GM18861 (cell line): ENCODE results near the gene PLOD1.
A peak's percentile ranks its signal among the peaks of the same experiment; 100 is the strongest.
"Not testable (repeated sequence)": the region's sequence is repeated elsewhere in the genome, so short reads cannot be mapped to it uniquely, and the experiment has no call there.

Experiments used
- ATAC-seq: cut with Tn5 transposase; IDR thresholded peaks from one replicate; pipeline ENCODE4 v1.9.1; 2021; ENCODE audit not compliant: unreplicated experiment

The PLOD1 gene

DNA sequence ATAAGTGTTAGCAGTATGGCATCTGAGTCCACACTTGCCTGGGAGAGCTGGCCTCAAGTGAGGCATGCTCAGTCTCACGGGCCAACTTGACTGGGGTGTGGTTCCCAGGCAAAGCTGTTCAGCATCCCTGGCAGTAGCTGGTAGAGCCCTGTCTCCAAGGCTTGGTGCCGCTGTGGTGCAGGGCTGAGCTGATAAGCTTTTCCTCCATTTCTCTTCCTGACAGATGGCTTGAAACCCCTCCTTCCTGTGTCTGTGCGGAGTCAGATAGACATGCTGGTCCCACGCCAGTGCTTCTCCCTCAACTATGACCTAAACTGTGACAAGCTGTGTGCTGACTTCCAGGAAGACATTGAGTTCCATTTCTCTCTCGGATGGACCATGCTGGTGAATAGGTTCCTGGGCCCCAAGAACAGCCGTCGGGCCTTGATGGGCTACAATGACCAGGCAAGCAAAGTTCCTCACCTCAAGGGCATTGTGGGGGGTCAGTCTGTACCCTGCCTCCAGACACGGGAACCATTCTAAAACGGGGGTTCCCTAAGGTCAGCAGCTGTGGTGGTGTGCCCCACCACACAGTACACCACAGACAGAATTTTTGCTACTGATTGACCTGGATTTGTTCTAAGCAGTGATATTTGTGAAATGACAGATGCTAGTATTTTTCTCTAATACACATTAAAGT is 71.1 kb downstream of the PLOD1 start:
- ATAC-seq, result peak; percentile 44

GRCh38 chr1:12006167-12006921 is 71.8 kb downstream of the PLOD1 start:
- peak; percentile 20 for ATAC-seq

- no peak for ATAC-seq
These were observed 72.7 kb downstream of the PLOD1 start for GRCh38 chr1:12007204-12007603.

DNA sequence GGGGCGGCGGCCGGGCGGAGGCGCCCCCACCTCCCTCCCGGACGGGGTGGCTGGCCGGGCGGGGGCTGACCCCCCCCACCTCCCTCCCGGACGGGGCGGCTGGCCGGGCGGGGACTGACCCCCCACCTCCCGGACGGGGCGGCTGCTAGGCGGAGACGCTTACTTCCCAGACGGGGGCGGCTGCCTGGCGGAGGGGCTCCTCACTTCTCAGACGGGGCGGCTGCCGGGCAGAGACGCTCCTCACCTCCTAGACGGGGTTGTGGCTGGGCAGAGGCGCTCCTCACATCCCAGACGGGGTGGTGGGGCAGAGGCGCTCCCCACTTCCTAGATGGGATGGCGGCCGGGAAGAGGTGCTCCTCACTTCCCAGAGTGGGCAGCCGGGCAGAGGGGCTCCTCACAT is 73.8 kb downstream of the PLOD1 start:
- ATAC-seq, result not testable (repeated sequence)

- no peak for ATAC-seq
These were observed 74.9 kb downstream of the PLOD1 start for GRCh38 chr1:12009318-12009947.

DNA sequence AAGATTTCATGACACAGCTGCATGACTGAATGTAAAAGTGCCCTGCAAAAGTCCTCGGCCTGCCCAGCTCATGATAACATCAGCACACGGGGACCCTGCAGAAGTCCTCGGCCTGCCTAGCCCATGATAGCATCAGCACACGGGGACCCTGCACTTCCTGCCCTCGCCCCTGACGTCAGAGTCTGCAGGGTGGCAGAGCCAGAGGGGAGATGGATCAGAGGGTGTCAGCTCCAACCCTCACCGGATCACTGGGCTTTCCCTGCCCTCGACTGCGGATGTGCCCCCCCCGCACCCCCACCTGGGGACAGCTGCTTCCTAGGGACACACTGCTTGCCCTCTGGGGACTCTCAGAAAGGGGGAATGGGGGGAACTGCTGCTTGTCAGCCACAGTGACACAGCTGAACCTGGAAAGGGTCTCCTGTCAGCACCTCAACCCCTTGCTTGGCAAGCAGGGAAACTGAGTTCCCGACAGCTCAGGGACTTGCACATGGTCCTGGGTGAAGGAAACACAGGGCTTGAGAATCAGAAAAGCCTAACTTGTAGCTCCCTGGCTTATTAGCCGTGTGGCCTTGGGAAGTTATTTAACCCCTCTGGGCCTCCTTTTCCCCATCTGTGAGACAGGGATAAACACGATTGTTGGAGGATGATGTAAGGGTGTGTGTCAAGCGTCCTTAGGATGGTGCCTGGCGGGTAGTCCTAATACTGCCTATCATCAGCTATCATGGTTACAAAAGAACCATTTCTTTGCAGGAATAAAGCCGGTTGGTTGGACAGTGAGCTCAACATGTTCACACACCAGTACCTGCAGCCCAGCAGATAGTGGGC is 76.4 kb downstream of the PLOD1 start:
- ATAC-seq, result no peak

DNA sequence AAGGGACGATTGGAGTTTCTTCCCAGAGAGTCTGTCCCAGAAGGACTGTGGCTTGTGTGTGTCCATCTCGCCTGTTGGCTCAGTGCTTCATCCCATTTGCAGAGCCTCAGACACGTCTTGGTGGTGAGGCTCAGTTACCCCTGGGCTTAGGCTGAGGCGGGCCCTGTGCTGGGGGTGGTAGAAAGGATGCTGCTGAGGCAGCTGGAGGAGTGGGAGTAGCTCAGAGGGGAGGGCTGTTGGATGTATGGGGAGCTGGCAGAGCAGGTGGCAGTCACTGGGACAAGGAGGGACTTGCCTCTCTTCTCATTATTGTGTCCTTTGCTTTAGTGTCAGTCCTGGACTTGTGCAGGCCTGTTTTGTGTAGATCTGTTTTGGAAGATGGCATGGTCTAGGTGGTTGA is 77.5 kb downstream of the PLOD1 start:
- no peak for ATAC-seq

DNA sequence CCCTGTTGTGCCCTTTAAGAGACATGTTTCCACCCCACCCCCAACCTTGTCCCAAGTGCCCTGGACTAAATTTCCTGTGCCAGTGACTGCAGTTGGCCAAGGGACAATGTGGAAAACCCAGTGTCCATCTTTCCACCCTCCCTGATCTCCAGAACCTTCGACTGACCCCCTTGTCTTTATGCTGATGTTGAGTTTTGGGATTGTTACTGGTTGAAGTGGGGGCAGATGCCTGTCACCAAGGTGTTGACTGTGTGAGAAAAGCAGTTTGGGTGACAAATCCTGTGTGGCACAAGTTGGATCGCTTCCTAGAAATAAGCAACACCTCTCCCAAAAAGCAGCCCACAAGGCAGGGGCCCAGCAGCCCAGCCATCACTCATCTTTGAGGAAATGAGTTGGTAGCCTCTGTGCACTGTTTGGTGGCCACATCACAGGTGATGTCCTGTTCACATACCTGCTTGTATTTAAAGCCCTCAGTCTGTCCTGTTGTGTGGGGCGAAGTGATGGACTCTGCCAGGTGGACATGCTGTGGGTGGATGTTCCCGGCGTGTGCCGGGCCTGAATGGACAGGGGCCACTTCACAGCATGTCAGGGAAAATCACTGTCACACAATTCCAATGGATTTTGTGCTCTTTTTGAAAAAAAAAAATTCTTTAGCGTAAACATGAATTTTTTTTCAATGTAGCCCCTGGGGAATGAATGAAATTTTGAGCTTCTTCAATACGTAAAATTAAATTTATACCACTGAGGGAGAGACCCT is 78.2 kb downstream of the PLOD1 start:
- no peak for ATAC-seq

- no peak for ATAC-seq
These were observed 79.8 kb downstream of the PLOD1 start for GRCh38 chr1:12014141-12014991.

- no peak for ATAC-seq
These were observed 80.5 kb downstream of the PLOD1 start for GRCh38 chr1:12015001-12015491.

DNA sequence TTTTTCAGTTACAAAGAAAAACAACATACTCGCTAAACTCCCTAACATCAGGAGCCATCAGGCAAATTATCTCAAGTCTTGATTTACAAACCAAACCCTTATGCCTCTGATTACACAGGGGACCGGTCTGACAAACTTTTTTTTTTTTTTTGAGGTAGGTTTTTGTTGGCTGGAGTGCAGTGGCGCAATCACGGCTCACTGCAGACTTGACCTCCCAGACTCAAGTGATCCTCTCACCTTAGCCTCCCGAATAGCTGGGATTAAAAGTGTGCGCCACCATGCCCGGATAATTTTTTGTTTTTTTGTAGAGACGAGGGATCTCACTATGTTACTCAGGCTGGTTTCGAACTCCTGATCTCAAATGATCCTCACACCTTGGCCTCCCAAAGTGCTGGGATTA is 81.0 kb downstream of the PLOD1 start:
- no peak for ATAC-seq

DNA sequence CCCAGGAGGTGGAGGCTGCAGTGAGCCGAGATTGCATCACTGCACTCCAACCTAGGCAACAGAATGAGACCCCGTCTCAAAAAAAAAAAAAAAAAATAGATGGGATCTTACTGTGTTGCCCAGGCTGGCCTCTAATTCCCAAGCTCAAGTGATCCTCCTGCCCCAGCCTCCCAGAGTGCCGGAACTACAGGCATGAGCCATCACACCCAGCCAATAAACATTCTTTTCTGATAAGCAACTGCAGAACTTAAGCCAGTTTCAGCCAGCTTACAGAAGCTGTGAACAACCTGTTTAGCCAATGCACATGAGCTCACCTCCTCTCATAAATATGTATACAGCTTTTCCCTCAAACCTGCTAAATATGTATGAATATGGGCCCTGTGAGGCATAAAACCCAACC is 81.7 kb downstream of the PLOD1 start:
- ATAC-seq, result no peak

DNA sequence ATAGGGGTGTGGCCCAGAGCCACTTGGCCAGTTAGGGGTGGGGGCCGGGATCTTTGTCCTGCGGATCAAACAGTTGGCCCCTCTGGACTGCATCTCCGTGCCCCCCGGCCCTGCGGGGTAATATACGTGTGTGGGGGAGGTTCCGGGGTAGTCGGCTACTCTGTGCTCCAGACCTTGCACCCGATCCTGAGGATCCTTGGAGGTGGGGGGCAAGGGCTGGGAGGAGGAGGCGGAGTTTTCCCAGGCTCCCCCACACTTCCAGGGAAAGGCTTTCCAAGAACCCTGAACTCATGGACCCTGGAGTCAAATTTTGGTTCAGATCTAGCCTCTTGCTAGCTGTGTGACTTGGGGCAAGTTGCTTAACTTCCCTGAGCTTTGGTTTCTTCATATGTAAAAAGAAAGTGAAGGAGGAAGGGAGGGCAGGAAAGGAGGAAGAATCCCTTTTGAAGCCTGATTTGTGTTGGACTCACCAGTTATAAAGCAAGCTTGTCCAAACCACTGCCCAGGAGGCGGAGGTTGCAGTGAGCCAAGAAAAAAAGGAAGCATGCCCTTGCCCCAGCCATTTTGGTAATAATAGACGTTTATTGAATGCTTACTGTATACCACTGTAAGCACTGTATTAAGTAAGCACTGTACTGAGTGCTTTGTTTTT is 85.5 kb downstream of the PLOD1 start:
- no peak for ATAC-seq

DNA sequence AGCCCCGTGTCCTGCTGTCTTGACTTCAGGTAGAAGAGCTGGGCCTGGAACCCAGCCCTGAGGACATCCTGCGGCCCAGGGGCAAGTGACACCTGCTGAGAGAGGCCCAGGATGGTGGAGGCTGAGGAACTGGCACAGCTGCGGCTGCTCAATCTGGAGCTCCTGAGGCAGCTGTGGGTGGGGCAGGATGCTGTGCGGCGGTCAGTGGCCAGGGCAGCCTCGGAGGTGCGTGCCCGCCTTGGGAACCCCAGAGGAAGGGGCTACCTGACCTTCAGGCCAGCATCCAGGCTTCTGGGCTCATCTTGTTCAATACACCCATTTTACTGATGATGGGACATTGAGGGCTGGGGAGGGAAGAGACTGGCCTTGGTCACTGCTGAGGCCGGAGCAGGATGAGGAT is 87.1 kb downstream of the PLOD1 start:
- ATAC-seq, result no peak

DNA sequence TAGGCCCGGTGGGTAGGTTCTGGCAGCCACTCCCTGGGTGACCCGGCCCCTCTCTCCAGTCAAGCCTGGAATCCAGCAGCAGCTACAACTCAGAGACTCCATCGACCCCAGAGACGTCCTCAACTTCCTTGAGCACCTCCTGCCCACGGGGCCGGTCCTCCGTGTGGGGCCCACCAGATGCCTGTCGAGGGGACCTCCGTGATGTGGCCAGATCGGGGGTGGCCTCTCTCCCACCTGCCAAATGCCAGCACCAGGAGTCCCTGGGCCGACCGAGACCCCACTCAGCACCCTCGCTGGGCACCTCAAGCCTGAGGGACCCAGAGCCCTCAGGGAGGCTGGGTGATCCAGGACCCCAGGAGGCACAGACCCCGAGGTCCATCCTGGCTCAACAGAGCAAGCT is 87.5 kb downstream of the PLOD1 start:
- ATAC-seq, result no peak
